Body of pancreas (tissue), 4 donors: Measurements from ENCODE around the gene HNRNPD.
A peak's percentile ranks its signal among the peaks of the same experiment; 100 is the strongest.

Experiments
- POLR2A ChIP-seq, 3 donors: fragments of 450-650 bp; IDR thresholded peaks; one replicate each; pipeline ENCODE4 v1.6.1; 2016; ENCODE audit warnings: antibody characterized with exemption in 3 of 3, mild to moderate bottlenecking in 2 of 3
- TF ChIP-seq, protein P1 (sequence below), 7 experiments: fragments of 450-650 bp in 4 of 7; fragments of 200-600 bp in 3 of 7; sonication (generic) in 3 of 7; IDR thresholded peaks; one replicate each; pipeline ENCODE4 v1.5.1; 2016 to 2019; ENCODE audit warnings: antibody characterized with exemption in 7 of 7

DNA sequence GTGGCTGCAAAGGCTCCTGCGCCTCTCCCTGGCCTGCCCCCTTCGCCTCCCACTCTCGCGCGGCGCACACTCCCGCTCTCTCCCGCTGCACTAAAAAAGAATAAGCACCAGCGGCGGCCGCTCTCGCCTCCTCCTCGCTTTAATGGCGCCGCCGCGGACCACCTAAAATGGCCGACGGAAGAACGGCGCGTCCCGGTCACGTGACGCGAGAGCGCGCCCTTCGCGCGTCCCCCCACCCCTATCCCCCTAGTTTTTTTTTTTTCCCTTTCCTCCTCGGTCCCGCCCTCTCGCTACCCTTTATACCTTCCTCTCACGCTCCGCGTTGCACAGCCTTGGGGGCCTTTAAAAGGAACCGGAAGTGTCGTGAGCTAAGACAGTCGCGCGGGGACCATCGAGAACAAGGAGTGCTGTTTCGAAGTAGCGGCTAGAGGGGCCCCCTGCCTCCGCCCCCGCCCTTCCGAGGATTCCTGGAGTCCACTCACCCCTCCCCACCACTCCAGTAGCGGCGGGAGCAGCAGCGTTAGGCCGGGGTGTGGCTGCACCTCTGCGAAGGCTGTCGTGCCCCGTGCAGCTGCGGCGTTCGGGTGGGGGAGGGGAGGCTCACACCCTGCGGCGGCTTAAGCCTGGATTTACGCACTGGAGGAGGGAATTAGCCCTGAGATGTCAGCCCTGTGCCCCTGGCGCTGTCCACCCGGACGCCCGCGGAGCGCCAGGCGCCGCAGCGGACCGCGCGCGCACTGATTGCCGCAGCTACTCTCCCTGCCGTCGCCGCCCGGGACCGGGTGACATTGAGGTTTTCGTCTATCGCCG lies at the start of gene HNRNPD:
- TF ChIP-seq, protein P1, sequence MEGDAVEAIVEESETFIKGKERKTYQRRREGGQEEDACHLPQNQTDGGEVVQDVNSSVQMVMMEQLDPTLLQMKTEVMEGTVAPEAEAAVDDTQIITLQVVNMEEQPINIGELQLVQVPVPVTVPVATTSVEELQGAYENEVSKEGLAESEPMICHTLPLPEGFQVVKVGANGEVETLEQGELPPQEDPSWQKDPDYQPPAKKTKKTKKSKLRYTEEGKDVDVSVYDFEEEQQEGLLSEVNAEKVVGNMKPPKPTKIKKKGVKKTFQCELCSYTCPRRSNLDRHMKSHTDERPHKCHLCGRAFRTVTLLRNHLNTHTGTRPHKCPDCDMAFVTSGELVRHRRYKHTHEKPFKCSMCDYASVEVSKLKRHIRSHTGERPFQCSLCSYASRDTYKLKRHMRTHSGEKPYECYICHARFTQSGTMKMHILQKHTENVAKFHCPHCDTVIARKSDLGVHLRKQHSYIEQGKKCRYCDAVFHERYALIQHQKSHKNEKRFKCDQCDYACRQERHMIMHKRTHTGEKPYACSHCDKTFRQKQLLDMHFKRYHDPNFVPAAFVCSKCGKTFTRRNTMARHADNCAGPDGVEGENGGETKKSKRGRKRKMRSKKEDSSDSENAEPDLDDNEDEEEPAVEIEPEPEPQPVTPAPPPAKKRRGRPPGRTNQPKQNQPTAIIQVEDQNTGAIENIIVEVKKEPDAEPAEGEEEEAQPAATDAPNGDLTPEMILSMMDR (IDR thresholded peaks at IDR 0.05), result peak in 3 of 7 experiments; percentile 18 to 25 (median 20)
- TF ChIP-seq POLR2A (IDR thresholded peaks at IDR 0.05), result peak; percentile 95 to 97 (median 97)
